ENCODE data around the gene PRPF6.

DNA sequence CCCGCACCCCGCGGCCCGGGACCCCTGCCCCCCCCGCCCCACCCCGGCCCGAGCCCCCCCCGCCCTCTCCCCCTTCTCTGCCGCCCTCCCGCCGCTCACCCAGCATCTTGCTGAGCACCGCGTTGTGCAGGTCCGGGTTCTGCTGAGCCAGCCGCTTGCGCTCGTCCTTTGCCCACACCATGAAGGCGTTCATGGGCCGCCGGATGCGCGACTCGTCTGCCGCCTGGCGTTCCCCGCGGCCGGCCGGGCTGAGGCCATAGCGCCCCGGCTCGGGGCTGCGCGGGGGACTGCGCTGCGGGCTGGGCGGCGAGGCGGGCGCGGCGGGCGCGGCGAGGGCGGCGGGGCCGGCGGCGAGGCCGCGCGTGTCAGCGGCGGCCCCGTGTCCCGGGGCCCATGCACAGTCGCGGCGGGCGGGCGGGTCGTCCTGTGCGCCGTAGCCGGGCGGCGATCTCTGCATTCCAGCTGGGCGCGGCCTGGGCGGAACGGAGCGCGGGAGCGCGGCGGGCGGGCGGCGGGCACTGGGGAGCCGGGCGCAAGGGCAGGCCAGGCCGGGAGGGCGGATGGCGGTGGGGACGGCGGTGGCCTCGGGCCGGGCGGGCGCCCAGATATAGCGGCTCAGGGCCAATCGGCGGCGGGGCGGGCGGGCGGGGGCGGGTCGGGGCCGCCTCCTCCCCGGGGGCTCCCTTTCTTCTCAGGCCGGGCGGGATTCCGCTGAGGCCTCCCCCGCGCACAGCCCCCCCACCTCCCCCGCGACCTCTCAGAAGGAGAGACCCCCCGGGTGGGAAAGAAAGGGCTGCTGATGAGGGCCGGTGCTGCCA is 68.3 kb downstream of the PRPF6 start, which contains the start of gene SOX18:
- TF ChIP-seq CTCF (IDR thresholded peaks at IDR 0.05; ENCODE audit: extremely low read depth in 1 of 2, insufficient read depth in 1 of 2, low read depth in 1 of 2, low read length in 2 of 2) (no peak), MAX (IDR thresholded peaks at IDR 0.05; ENCODE audit: insufficient read depth, insufficient read length) (no peak), EZH2 (IDR thresholded peaks at IDR 0.05; ENCODE audit: borderline replicate concordance, low read depth, low read length, severe bottlenecking) (no peak), MYC (IDR thresholded peaks at IDR 0.05; ENCODE audit: low read depth, low read length) (no peak), POLR2A (IDR thresholded peaks at IDR 0.05; ENCODE audit: low read depth, low read length) (peak; percentile 93), POLR2AphosphoS5 (IDR thresholded peaks at IDR 0.05; ENCODE audit: insufficient read depth, low read depth, low read length) (peak; percentile 98)
